Peyer's patch (tissue), 4 donors: ENCODE measurements around the gene NEDD9. TPM values are rescaled to one million over a fixed set of nuclear protein-coding genes. Genes with fewer than 3 reads are reported as not detected.

Experiments
- DNase-seq, 3 donors: peaks; one replicate each; pipeline ENCODE4 v3.0.0-alpha.2; 2017 to 2019
- H3K27ac ChIP-seq, 4 donors: fragments of 200-600 bp; sonication (generic); one replicate each; pipeline ENCODE4 v1.5.1; 2016 to 2019
- H3K27me3 ChIP-seq, 2 donors: fragments of 200-600 bp; sonication (generic); one replicate each; pipeline ENCODE4 v1.5.1; 2019
- H3K36me3 ChIP-seq, 3 donors: fragments of 200-600 bp; sonication (generic); one replicate each; pipeline ENCODE4 v1.5.1; 2016 to 2019
- H3K4me1 ChIP-seq, 4 donors: fragments of 200-600 bp; sonication (generic); one replicate each; pipeline ENCODE4 v1.5.1; 2016 to 2019
- H3K4me3 ChIP-seq, 4 donors: fragments of 200-600 bp; sonication (generic); 1 replicate in 3 of 4; 2 replicates in 1 of 4; pipeline ENCODE4 v1.5.1; 2016 to 2019; ENCODE audit warnings: mild to moderate bottlenecking in 1 of 4
- H3K9me3 ChIP-seq, 4 donors: fragments of 200-600 bp; sonication (generic); one replicate each; pipeline ENCODE4 v1.5.1; 2016 to 2019; ENCODE audit warnings: mild to moderate bottlenecking in 1 of 4
- CTCF ChIP-seq, 6 experiments: fragments of 450-650 bp in 4 of 6; fragments of 200-600 bp in 2 of 6; sonication (generic) in 1 of 6; IDR thresholded peaks; one replicate each; pipeline ENCODE4 v1.5.1; 2017 to 2019; ENCODE audit warnings: antibody characterized with exemption in 6 of 6, mild to moderate bottlenecking in 3 of 6, moderate library complexity in 1 of 6
- POLR2A ChIP-seq, 2 donors: fragments of 450-650 bp; IDR thresholded peaks; one replicate each; pipeline ENCODE4 v1.5.1; 2017; ENCODE audit warnings: antibody characterized with exemption in 2 of 2, mild to moderate bottlenecking in 2 of 2, moderate library complexity in 2 of 2
- total RNA-seq, 4 donors: library from RNA; depleted of rRNA; stranded (reverse); fragments of >200 nt; gene quantifications; one replicate each; pipeline ENCODE4 v1.1.0, GENCODE V29; 2016

The NEDD9 gene
- total RNA-seq, 4 donors from 2014 or later = 63.9 to 97.0 (median 87.5) TPM

DNA sequence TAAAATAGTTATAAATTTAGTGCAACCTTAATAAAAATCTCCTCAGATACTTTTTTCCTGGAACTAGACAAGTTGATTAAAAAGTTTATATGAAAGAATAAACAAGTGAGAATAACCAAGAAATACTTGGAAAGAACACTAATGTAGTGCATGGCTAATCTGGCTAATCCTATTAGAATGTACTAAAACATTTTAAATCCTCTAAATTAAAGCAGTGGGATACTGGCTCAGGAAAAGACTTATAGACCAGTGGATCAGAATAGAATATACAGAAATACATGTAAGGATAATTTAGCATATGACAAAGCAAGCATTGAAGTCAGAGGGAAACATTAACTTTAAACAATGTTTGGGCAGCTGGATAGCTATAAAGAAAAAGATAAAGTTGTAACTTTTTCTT is 79.9 kb downstream of the NEDD9 start:
- no peaks in the 10 kb centered on the region for H3K9me3 ChIP-seq
- no peaks in the 10 kb centered on the region for H3K27me3 ChIP-seq
- H3K27ac ChIP-seq = no peak overlapping the region
- H3K4me3 ChIP-seq = no peak overlapping the region
- H3K36me3 ChIP-seq = no peaks in the 10 kb centered on the region
- no peak for TF ChIP-seq POLR2A (IDR thresholded peaks at IDR 0.05)
- TF ChIP-seq CTCF (IDR thresholded peaks at IDR 0.05) = no peak
- no peaks in the 10 kb centered on the region for H3K4me1 ChIP-seq
- no peak for DNase-seq

DNA sequence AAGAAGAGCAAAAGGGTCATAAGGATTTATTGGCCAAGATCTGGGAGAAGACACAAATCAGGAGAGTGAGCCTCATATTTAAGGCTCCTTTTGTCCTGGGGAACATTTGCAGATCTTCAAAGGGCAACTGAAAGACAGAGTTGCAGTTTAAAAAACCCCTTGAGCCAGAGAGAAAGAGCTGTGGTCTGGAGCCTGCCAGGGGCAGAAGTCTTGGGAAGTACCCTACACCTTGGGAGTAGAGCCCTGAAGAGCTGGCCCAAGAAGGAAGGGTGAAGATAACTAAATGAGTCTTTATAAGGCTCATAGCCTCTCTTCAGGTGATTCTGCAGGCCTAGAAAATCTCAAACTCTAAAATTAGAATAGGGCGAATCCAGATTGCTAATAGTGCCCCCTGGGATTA is 81.0 kb downstream of the NEDD9 start:
- no peak overlapping the region for H3K4me3 ChIP-seq
- H3K27ac ChIP-seq = no peak overlapping the region
- H3K36me3 ChIP-seq = no peaks in the 10 kb centered on the region
- H3K9me3 ChIP-seq = no peaks in the 10 kb centered on the region
- no peaks in the 10 kb centered on the region for H3K4me1 ChIP-seq
- DNase-seq = no peak
- no peaks in the 10 kb centered on the region for H3K27me3 ChIP-seq
- TF ChIP-seq CTCF (IDR thresholded peaks at IDR 0.05) (no peak), POLR2A (IDR thresholded peaks at IDR 0.05) (no peak)

DNA sequence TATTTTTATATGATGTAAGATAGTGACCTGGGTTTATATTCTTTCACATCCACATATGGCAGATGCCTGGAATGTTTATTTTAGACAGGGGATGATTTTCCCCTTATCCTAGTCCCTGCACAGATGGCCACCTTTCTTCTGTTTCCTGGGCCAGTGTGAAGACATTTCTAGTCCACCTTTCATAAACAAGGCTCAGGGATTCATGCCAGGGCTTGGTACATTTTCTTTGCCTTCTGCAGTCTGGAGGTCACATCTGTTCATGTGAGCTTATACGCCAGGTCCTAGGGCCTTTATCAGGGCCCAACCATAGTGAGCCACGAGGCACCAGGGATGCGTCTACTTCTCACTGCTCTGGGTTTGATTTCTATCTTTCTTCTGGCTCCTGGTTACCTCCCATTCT is 82.9 kb downstream of the NEDD9 start:
- no peak for DNase-seq
- Histone ChIP-seq H3K27ac (no peak overlapping the region), H3K4me3 (no peak overlapping the region), H3K9me3 (no peaks in the 10 kb centered on the region), H3K27me3 (no peaks in the 10 kb centered on the region), H3K36me3 (no peaks in the 10 kb centered on the region), H3K4me1 (no peaks in the 10 kb centered on the region)
- TF ChIP-seq CTCF (IDR thresholded peaks at IDR 0.05) = no peak
- TF ChIP-seq POLR2A (IDR thresholded peaks at IDR 0.05) = no peak

DNA sequence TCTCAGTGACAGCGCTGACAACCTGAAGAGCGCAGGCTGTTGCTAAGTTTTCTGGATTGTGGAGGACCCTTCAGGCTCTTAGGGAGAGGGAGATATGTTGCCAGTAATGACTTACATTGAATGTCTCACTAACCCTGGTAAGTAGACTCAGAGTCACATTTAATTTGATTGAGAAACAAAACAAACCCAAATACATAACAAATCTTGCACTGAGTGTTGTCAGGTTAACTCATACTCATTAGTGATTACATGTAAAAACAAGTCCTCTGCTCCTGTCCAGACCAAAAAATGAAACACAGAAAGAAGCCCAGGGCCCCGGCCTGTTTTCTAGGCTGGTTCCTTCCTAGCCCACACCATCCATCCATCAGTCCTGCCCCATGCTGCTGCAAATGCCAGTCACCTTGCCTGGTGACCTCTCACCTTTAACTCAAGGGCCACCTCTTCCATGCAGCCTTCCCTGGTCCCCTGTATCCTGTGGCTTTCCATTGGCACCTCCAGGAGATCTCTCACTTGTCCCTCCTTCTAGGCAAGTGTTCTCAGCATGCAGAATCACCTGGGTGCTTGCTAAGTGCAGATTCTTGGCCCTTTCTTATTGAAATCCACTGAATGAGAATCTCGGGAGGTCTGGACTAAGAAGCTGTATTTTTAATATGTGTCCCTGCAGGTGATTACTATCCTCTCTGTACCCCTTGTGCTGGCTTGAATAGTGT is 86.2 kb downstream of the NEDD9 start:
- H3K27ac ChIP-seq = no peak overlapping the region
- no peaks in the 10 kb centered on the region for H3K9me3 ChIP-seq
- DNase-seq = no peak
- H3K4me1 ChIP-seq = no peaks in the 10 kb centered on the region
- no peak for TF ChIP-seq POLR2A (IDR thresholded peaks at IDR 0.05)
- no peak for TF ChIP-seq CTCF (IDR thresholded peaks at IDR 0.05)
- H3K4me3 ChIP-seq = no peak overlapping the region
- H3K36me3 ChIP-seq = no peaks in the 10 kb centered on the region
- H3K27me3 ChIP-seq = no peaks in the 10 kb centered on the region

GRCh38 chr6:11144393-11144851 is 88.0 kb downstream of the NEDD9 start:
- H3K36me3 ChIP-seq = no peaks in the 10 kb centered on the region
- peak; percentile 51 to 95 (median 88) for TF ChIP-seq CTCF (IDR thresholded peaks at IDR 0.05)
- peak in 1 of 2 donors; percentile 13 for TF ChIP-seq POLR2A (IDR thresholded peaks at IDR 0.05)
- no peak overlapping the region for H3K27ac ChIP-seq
- H3K4me1 ChIP-seq = no peaks in the 10 kb centered on the region
- H3K4me3 ChIP-seq = no peak overlapping the region
- no peaks in the 10 kb centered on the region for H3K9me3 ChIP-seq
- DNase-seq = peak; percentile 70 to 92 (median 80)
- no peaks in the 10 kb centered on the region for H3K27me3 ChIP-seq
